Erythroblast (primary cell): ENCODE measurements around the gene TAAR9.

ENCODE experiments used
- GATA1 ChIP-seq: IDR thresholded peaks from 2 replicates; pipeline ENCODE4 v1.6.1; 2011; ENCODE audit warnings: low read depth, mild to moderate bottlenecking, control low read depth, low read length, moderate library complexity
- POLR2A ChIP-seq: IDR thresholded peaks from 2 replicates; pipeline ENCODE4 v1.6.1; 2011; ENCODE audit warnings: mild to moderate bottlenecking, low read length

DNA sequence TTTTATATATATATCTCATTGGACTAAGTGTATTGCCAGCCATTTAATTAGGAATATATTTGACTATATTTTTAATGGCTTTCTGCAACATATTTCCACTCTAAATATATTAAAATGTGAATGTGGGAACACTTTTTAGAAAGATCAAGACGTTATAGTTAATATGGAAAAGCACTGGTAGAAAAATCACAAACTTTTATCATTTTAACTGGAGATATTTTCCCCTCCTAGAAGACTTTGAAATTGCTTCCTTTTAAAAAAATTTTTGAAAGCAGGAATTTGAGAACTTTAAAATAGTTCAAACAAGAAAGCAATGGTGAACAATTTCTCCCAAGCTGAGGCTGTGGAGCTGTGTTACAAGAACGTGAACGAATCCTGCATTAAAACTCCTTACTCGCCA, at the start of gene TAAR9:
- TF ChIP-seq POLR2A = no peak
- no peak for TF ChIP-seq GATA1
